ENCODE measurements around the gene ACTG1. TPM values are rescaled to one million over a fixed set of nuclear protein-coding genes. Genes with fewer than 3 reads are reported as not detected.
A peak's percentile ranks its signal among the peaks of the same experiment; 100 is the strongest.

Gene ACTG1
- polyA plus RNA-seq, 4 donors: 2,973 to 3,218 (median 3,183) TPM

DNA sequence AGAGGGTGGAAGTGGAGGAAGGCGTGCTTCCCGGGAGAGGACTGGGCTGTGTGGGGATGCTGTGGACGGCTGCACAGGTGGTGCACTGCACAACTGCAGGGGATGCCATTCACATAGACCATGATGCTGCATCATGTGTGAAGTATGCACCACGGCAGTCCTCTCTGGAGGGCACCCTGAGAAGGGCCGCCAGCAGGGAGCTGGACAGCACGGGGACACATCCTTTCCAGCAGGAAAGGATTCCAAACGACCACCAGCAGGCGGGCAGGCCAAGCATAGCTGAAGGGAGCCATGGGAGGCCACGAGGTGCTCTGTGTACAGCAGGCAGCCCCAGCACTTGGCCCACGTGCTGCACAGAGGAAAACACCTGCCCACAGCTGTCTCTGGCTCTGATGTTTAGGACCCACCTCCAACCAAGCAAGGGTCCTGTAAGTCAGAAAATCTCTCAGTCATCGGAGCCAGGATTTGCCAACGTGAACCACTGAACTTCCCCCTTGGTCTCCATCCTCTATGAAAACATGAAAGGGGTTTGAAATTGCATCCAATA is 10.1 kb downstream of the ACTG1 start:
- no peak for DNase-seq (ENCODE audit: low read depth in 4 of 4, low spot score in 3 of 4)

DNA sequence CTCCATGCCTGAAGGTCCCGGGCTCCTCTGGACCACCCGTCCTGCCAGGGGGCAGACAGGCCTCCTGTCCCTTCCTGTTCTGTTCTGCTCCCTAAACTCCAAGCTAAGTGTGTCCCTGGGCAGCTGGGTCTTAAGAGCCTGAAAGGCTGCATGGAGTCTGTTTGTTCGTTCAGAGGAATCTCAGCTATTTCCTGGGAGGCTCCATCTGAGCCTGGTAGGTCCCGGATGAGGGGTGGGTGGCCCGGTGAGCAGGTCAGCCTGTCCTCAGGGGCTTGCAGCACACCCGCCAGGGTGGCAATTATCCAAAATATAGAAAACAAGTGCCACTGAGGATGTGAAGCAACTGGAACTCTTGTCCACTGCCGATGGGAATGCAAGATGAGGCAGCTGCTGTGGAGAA is 12.6 kb downstream of the ACTG1 start:
- no peak for DNase-seq (ENCODE audit: low read depth in 4 of 4, low spot score in 3 of 4)

DNA sequence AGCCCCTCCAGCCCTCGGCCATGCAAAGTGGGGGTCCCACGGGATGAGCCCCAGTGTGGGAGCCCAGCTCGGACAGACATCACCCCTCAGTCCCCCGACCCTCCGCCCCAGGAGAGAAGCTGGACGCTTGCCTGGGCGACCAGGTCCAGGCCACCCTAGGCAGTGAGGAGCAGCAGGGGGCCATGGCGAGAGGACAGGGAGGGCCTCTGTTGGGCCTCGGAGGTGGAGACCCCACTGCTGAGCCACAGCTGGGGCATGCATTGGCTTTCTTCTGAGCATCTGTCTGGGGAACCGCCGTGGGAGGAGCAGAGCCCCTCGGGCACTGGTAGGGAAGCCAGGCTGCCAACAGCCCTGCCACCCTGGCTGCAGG is 13.0 kb downstream of the ACTG1 start:
- DNase-seq (ENCODE audit: low read depth in 4 of 4, low spot score in 3 of 4): no peak

DNA sequence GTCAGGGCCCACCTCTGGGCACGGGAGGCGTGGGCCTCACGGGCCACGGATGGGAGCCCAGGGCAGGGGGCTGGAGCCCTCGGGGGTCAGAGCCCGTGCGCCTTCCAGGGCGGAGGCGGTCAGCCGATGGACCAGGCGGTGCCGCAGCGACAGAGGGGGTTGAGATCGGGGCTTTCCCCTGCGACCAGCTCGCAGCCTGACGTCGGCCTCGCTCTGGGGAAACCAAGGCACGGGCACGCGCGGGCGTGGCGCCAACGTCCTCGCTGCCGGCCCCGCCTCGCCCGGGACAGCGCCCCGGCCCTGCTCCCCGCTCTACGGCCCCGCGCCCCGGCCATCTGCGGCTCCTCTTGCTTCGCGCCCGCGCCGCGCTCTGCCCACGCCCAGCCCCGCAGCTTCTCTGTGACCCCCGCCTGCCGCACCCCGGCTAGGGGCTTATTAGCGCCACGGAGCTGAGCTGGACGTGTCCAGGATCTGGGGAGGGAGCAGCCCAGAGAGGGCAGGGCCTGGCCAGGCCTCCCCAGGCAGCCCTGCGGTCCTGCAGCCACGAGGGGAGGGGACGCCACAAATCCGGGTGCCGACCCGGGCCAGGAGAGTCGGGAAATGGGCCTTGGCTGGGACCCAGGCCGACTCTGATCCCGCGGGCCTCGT is 13.5 kb downstream of the ACTG1 start:
- DNase-seq (ENCODE audit: low read depth in 4 of 4, low spot score in 3 of 4): no peak

DNA sequence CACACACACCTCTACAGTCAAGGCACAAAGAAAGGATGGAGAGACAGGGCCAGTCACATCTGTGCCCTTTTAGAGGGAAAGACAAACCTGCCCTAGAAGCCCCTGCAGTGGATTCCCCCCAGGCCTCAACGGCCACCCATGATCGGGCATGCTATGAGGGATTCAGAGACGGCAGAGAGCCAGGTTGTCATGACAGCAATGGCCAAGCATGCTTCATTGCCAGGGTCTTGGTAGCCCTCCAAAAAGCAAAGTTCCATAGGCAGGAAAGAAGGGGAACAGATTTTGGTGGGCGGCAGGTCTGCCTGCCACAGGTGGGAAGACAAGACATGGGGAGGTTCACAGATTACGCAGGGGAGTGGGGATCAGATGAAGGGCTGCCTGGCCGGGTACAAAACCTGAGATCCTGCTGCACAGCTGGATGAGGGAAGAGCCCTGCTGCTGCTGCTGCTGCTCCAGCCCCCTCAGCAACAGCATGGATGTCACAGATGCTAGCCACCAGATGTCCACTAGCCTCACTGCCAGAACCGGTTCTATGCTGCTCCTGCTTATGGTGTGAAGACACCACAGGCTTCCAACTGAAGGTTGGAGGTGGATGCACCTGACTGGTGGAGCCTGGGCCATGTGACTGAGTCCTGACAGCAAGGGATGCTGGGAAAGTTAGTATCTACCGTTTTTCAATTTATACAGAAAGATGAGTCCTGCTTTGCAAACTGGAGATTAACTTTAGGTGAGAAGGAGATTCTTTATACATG is 17.8 kb downstream of the ACTG1 start:
- DNase-seq (ENCODE audit: low read depth in 4 of 4, low spot score in 3 of 4): no peak

DNA sequence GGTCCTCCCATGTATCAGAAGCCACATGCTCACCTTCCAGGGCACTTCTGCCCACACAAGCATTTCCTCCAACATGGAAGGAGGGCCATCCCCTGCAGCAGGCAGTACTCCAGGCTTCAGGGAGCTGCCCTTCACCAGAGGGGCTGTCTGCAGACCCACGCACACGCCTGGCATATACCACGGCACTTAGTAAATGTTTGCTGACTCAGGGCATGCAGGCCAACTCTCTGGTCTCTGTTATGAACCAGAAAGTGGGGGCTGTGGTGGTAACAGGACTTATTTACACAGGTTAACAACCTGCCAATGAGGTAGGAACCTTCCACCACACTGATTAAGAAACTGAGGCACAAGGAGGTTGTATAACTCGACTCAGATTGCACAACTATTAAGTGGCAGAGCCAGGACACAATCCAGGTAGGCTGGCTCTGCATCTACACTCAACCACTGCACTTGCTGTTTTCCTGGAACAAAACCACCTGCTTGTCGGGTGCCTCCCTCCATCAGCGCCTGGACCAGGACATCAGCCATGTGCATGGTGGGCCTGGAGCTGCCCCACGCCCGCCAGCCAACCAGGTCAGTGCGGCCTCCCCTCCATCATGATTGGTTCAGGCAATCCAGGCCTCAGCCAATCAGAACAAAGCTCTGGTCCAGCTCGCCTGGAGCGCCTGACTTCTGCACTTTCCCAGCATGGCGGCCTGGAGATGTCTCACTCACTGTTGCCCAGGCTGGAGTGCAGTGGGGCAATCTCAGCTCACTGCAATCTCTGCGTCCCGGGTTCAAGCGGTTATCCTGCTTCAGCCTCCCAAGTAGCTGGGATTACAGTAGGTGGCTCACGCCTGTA is 19.2 kb downstream of the ACTG1 start:
- DNase-seq (ENCODE audit: low read depth in 4 of 4, low spot score in 3 of 4): no peak

DNA sequence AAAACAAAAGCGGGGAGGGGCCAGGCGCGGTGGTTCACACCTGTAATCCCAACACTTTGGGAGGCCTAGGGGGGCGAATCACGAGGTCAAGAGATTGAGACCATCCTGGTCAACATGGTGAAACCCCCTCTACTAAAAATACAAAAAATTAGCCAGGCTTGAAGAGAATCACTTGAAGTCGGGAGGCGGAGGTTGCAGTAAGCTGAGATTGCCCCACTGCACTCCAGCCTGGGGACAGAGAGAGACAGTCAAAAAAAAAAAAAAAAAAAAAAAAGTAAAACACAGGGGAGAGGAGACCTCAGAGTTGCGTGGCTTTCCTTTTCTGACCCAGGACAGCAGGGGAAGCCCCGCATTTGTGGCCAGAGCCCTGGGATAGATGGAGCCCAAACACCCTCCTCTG is 19.9 kb downstream of the ACTG1 start:
- DNase-seq (ENCODE audit: low read depth in 4 of 4, low spot score in 3 of 4): no peak

DNA sequence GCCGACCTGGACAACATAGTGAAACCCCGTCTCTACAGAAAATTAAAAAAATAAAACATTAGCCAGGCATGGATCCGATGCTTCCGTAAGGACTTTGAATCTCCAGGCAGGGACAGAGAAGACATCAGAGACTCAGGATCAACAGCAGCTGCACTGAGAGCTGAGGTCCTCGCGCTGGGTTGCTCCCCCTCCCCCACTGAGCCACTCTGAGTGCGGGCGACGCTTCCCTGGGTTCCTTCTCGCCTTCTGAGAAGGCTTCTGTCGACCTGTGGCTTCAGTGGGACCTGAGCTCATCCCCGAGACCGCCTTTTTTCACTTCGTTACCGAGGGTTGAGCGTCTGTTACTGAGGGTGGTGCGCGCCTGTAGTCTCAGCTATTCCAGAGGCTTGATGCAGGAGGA is 20.4 kb downstream of the ACTG1 start:
- no peak for DNase-seq (ENCODE audit: low read depth in 4 of 4, low spot score in 3 of 4)

DNA sequence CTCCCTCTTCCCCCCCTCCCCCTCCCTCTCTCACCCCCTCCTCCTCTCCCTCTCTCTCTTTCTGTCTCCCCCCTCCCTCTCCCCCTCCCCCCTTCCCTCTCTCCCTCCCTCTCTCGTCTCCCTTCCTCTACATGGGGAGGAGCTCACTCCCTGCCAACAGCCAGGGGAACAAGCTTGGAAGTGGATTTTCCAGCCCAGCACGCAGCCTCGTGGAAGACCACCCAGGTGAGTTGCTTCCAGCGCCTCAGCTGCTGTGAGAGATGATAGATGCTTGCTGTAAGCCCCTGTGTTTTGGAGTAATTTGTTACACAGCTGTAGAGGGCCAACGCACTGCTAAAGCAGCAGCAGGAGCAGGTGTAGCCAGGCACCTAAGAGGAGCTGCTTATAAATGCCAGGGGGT is 20.8 kb downstream of the ACTG1 start:
- no peak for DNase-seq (ENCODE audit: low read depth in 4 of 4, low spot score in 3 of 4)

DNA sequence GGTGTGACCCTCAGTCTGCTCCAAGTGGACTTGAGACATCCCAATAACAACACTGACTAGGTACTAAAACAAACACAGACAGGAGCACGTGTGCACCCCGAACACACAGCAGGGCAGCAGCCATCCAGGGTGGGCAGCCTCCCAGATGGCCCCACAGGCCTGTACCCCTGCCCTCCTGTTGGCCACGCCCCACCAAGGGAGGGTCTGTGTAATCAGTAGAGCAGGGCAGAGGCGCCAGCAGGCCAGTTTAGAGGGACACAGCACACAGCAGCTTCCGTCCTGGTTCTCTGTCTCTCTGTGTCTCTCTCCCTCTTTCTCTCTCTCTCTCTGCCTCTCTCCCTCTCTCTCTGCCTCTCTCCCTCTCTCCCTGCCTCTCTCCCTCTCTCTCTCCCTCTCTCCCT is 21.4 kb downstream of the ACTG1 start:
- no peak for DNase-seq (ENCODE audit: low read depth in 4 of 4, low spot score in 3 of 4)

DNA sequence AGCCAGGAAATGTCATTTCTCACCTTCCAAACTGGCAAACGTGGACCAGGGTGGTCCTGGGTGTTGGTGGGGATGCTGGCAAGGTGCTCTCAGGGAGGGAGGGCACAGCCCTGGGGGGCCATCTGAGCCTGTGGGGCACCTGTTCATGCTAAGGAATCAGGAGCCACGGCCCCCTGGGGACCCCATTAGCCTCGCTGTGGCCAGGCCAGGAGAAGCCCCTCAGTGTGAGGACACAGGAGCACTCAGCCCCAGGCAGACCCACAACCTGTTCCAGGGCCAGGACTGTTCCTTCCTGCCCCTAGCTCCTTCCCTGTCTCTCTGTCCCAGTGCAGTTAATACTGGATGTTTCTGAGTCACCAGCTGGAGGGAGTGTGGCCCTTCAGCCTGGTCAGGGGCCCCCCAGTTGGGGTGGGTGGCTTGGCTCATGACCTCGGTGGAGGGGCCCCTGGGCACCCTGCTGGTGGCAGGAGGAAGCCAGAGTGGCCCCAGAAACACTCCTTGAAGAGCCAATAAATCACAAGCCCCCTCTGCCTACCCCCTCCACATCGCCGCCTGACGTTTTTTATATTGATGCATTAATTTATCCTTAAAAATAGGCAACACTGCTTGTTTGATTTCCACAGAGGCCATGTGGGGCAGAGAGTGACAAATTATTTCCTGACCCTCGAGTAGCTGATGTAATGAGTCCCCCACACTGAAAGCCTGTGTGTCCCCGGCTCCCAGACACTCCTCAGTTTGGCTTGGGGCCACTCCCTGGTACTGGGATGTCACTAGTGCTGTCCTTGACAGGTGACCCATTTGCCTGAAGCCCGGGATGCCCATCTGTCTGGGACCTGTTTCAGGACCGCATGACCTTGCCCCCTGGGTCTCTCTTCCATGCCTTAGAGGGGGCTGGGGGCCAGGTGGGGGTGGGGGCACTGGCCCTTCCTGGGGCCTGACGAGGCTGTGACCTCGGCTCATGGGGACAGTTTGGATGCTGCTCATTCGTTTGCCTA is 22.3 kb downstream of the ACTG1 start:
- no peak for DNase-seq (ENCODE audit: low read depth in 4 of 4, low spot score in 3 of 4)

DNA sequence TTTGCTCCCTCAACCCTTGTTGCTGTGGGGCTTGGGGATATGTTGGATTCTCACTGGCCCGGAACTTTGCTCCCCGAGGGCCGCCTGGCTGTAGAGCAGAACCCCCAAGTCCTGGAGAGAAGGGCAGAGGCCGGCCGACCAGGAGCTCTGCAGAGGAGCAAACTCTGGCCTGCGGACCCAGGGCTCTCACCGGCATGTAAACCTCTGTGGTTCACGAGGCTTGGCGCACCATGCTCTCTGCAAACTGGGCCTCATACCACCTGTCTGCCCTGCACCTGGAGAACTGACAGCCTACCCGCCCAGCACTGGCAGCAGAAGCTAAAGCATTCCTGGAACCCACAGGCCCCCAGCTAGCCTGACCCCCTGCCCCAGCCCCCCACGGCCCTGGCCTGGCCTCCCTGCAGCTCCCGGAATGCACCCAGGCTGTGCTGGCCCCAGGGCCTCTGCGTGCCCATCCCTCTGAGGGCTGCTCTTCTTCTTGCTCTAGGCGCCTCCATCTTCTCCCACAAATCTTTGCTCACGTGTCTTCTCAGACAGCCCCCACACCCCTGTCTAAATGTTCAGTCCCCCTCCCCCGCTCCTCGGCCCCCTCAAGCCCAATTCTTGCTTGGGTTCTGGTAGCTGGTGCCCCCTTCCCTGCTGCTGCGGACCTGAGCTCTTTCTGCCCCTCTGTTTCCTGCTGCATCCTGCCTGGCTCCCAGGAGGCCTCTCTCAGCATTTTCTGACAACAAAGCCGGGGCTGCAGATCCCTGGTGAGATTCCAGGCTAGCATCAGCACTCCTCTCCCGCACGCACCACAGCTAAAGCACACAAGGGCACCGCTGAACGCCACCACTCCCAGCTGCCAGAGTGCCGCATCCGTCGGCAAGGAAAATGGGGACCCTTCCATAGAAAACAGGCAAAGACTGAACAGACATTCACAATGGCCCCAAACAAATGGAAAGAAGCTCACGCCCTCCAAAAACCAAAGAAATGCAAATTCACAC is 23.3 kb downstream of the ACTG1 start:
- DNase-seq (ENCODE audit: low read depth in 4 of 4, low spot score in 3 of 4): no peak

DNA sequence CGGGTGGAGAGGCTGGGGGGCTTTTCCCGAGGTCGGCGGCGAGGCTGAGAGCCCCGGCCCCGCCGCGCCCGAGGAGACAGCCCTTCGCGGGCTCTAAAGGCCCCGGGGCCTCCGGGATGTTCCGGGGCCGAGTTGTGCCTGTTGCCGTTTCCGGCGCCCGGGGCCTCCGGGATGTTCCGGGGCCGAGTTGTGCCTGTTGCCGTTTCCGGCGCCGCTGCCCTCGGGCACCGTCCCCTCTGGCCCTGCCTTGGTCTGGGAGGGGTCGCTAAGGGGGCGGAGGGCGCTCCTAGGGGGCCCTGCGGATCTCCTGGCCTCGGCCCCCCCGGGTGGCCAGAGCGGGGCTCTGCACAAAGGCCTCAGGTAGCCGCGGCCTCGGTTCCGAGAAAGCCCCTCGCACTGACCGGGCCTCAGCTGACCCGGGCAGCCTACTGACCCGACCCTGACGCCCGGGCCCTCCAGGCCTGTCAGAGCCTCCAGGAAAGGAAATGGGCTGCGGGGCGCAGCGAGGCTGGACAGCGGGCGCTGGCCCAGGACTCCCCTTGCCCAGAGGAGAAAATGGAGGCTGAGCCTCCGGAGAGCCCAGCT is 24.2 kb downstream of the ACTG1 start:
- DNase-seq (ENCODE audit: low read depth in 4 of 4, low spot score in 3 of 4): no peak

DNA sequence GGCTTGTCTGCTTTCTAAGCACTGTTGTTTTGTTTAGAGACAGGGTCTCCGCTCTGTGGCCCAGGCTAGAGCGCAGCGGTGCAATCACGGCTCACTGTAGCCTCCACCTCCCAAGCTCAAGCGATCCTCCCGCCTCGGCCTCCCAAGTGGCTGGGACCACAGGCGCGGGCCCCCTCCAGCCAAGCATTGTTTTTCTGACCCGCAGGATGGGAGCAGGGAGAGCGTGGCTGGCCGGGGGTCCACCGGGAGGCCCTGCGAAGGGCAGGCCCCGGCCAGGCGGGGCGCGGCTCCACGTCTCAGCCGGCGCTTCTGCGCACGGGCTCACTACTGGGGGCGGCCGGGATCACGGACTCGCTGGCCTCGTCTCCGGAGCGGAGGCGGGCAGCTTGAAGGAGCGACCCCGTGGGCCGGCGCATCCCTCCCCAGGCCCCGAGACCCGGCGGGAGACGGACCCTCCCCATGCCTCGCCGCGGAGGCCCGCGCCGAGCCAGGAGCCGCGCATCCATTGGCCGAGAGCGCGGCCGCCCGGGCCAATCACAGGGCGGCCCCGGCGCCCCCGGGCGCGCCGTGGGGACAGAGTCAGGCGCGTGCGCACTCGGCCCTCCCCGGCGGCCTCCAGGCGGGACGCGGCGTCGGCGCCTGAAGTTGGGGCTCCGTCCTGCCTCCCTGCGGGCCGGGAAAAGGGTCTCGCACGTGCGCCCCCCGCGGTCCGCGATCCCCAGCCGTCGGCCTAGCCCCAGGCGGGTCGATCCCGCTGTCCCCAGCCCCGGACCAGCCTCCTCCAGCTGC is 24.9 kb downstream of the ACTG1 start:
- DNase-seq (ENCODE audit: low read depth in 4 of 4, low spot score in 3 of 4): peak in 3 of 4 donors; percentile 61 to 77 (median 70)

DNA sequence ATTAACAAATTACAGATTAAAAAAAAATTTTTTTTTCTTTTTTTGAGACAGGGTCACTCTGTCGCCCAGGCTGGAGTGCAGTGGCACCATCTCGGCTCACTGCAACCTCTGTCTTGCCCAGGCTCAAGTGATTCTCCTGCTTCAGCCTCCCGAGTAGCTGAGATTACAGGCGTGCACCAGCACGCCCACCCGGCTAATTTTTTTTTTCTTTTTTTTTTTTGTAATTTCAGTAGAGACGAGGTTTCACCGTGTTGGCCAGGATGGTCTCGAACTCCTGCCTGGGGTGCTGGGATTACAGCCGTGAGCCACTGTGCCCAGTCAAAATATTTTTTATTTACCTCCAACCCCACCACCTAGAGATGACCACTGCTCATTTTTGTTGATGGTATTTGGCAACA is 25.5 kb downstream of the ACTG1 start:
- DNase-seq (ENCODE audit: low read depth in 4 of 4, low spot score in 3 of 4): no peak

DNA sequence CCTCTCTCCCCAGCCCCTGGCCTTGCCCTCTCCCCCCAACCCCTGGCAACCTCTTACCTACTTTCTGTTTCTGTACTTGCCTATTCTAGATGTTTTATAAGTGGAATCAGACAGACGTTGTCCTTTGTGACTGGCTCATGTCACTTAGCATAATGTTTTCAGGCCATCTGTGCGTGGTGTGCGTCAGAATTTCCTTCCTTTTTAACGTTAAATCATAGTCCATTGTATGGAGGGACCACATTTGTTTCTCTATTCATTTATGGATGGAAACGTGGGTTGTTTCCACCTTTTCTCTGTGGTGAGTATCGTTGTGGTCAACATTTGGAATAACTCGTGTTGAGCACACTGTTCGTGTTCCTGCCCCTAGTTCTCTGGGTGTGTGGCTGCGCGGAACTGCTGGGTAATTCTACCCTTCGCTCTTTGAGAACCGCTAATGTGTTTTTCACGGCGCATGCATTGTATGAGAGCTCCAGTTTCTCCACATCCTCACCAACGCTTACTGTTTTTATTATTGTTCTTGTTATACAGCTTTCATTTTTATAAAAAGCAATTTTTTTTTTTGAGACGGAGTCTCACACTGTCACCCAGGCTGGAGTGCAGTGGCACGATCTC is 26.3 kb downstream of the ACTG1 start:
- DNase-seq (ENCODE audit: low read depth in 4 of 4, low spot score in 3 of 4): no peak

All from left renal pelvis (tissue), 4 donors.